ENCODE data around the gene AK8. TPM values are rescaled to one million over a fixed set of nuclear protein-coding genes. Genes with fewer than 3 reads are reported as not detected.

AK8 gene
- total and polyA plus RNA-seq, 9 of the 15 experiments (the other 6 are each of a cell fraction or from before 2014, with no cell fraction given) = 0.06 to 0.37 TPM; not detected in 7

DNA sequence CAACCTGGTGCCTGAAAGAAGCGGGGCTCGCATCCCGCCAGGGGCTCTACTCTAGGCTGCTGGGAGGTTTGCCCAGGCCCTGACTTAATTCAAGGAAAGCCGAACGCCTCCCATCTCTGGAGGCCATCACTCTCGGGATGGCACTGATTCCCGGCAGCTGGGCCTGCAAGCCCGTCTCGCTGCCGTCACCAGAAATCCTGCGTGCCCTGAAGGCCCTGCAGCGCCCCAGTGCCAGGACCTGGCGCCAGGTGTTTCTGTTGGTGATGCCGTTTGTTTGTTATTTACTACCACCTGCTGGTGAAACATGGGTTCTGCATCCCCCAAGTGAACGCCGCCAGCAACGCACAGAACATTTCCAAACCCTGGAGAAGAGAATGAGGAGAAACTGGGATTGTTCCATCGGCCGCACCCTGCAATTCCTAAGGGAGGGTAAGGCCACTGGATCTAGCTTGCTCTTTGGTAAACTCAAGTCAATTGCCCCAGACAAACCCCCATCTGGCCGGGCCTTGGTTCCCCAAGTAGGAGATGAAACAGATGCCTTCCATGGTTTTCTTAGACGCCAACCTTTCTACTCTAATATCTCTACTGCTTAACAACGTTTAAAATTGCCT is 77.9 kb downstream of the AK8 start (continued):
- TF ChIP-seq, protein P1, sequence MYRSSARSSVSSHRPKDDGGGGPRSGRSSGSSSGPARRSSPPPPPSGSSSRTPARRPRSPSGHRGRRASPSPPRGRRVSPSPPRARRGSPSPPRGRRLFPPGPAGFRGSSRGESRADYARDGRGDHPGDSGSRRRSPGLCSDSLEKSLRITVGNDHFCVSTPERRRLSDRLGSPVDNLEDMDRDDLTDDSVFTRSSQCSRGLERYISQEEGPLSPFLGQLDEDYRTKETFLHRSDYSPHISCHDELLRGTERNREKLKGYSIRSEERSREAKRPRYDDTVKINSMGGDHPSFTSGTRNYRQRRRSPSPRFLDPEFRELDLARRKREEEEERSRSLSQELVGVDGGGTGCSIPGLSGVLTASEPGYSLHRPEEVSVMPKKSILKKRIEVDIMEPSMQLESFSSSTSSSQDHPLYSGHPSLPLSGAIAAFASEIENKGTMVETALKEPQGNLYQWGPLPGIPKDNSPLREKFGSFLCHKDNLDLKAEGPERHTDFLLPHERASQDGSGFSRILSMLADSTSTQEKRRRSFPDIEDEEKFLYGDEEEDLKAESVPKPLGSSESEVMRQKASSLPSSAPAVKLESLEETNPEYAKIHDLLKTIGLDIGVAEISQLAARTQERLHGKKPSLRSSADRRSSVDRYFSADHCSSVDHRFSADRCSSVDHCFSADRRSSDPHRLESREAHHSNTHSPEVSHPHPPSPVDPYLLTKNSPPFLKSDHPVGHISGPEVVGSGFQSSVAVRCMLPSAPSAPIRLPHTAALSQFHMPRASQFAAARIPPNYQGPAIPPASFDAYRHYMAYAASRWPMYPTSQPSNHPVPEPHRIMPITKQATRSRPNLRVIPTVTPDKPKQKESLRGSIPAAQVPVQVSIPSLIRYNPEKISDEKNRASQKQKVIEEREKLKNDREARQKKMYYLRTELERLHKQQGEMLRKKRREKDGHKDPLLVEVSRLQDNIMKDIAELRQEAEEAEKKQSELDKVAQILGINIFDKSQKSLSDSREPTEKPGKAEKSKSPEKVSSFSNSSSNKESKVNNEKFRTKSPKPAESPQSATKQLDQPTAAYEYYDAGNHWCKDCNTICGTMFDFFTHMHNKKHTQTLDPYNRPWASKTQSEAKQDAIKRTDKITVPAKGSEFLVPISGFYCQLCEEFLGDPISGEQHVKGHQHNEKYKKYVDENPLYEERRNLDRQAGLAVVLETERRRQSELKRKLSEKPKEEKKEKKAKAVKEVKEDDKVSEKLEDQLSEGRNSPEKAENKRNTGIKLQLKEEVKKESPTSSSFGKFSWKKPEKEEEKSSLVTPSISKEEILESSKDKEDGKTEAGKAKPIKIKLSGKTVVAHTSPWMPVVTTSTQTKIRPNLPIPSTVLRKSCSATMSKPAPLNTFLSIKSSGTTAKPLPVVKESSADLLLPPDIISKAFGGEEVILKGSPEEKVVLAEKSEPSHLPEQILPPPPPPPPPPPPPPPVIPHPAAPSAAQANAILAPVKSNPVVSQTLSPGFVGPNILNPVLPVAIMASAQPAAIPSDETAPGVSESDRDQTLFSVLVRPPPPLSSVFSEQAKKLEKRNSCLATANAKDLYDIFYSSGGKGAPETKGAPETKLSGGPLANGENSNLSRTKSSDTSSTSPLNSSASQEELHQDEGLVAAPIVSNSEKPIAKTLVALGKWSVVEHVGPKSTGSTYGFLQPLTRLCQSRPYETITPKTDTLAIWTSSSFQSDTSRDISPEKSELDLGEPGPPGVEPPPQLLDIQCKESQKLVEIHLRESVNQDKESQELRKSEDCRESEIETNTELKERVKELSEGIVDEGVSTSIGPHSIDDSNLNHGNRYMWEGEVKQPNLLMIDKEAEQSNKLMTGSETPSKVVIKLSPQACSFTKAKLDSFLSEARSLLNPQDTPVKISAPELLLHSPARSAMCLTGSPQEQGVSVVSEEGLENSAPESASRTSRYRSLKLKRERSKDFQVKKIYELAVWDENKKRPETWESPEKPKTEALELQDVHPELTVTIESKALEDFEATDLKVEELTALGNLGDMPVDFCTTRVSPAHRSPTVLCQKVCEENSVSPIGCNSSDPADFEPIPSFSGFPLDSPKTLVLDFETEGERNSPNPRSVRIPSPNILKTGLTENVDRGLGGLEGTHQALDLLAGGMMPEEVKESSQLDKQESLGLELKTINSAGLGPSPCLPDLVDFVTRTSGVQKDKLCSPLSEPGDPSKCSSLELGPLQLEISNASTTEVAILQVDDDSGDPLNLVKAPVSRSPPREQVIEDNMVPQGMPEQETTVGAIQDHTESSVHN (IDR thresholded peaks at IDR 0.05; ENCODE audit: borderline replicate concordance in 1 of 2, low read depth in 1 of 2) = no peak
- TF ChIP-seq YY1 (IDR thresholded peaks at IDR 0.05; ENCODE audit: borderline replicate concordance in 1 of 3, control insufficient read depth in 1 of 3, extremely low read depth in 1 of 3, insufficient read depth in 3 of 3, insufficient read length in 1 of 3, insufficient replicate concordance in 2 of 3, low read depth in 1 of 3, low read length in 2 of 3) (no peak), CCAR2 (IDR thresholded peaks at IDR 0.05; ENCODE audit: low read depth, low read length) (no peak), NR1H2 (CRISPR knock-in tag; IDR thresholded peaks at IDR 0.05) (no peak), RBM22 (IDR thresholded peaks at IDR 0.05; ENCODE audit: low read depth, low read length, poor library complexity, severe bottlenecking) (no peak), FOXM1 (IDR thresholded peaks at IDR 0.05; ENCODE audit: low read depth) (no peak), FOXM1 (CRISPR knock-in tag; IDR thresholded peaks at IDR 0.05; ENCODE audit: low read depth) (no peak), BHLHE40 (IDR thresholded peaks at IDR 0.05; ENCODE audit: low read length) (no peak), GATAD2A (IDR thresholded peaks at IDR 0.05) (no peak), PHF8 (IDR thresholded peaks at IDR 0.05; ENCODE audit: borderline replicate concordance, low read length) (no peak), FIP1L1 (IDR thresholded peaks at IDR 0.05; ENCODE audit: low read depth, low read length, poor library complexity, severe bottlenecking) (no peak), KDM5B (IDR thresholded peaks at IDR 0.05; ENCODE audit: insufficient replicate concordance, low read depth, low read length) (no peak), ZNF239 (CRISPR knock-in tag; IDR thresholded peaks at IDR 0.05) (no peak), ZNF668 (CRISPR knock-in tag; IDR thresholded peaks at IDR 0.05) (no peak), HDAC6 (IDR thresholded peaks at IDR 0.05; ENCODE audit: low read depth, low read length) (no peak), SNIP1 (IDR thresholded peaks at IDR 0.05; ENCODE audit: low read depth) (no peak)
- TF ChIP-seq, protein P2, sequence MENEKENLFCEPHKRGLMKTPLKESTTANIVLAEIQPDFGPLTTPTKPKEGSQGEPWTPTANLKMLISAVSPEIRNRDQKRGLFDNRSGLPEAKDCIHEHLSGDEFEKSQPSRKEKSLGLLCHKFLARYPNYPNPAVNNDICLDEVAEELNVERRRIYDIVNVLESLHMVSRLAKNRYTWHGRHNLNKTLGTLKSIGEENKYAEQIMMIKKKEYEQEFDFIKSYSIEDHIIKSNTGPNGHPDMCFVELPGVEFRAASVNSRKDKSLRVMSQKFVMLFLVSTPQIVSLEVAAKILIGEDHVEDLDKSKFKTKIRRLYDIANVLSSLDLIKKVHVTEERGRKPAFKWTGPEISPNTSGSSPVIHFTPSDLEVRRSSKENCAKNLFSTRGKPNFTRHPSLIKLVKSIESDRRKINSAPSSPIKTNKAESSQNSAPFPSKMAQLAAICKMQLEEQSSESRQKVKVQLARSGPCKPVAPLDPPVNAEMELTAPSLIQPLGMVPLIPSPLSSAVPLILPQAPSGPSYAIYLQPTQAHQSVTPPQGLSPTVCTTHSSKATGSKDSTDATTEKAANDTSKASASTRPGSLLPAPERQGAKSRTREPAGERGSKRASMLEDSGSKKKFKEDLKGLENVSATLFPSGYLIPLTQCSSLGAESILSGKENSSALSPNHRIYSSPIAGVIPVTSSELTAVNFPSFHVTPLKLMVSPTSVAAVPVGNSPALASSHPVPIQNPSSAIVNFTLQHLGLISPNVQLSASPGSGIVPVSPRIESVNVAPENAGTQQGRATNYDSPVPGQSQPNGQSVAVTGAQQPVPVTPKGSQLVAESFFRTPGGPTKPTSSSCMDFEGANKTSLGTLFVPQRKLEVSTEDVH (IDR thresholded peaks at IDR 0.05; ENCODE audit: low read depth, partially characterized antibody) = no peak

All from K562 (cell line).